ENCODE results near the gene MICAL3. TPM values are rescaled to one million over a fixed set of nuclear protein-coding genes. Genes with fewer than 3 reads are reported as not detected.
A peak's percentile ranks its signal among the peaks of the same experiment; 100 is the strongest.

Gene MICAL3
- total and polyA plus RNA-seq, 4 donors = 4.4 to 30.7 (median 15.4) TPM

DNA sequence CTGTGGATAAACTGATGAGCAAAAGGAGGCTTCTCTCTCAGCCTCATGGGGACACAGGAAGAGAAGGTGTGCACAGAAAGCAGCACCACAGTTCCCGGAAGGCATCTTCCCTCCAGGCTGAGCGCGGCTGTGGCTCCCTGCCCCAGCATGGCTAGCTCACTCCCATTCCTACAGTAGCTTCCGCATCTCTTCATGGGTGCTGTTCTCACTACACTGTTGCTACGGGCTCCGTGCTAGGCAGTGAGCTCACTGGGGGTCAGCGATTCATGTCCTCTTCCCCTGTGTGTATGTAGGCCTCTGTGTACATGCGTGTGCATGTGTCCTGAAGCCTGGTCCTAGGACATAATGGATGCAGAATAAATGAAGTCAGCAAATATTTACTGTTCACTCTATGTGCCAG is 64.3 kb downstream of the MICAL3 start:
- H3K9ac ChIP-seq (ENCODE audit: insufficient read depth in 1 of 2, low read length in 2 of 2) = no peak overlapping the region
- WGBS, 2 donors = 97 to 99% methylated on average over 8 of the region's 8 CpGs
- no peaks in the 10 kb centered on the region for H3K27me3 ChIP-seq (ENCODE audit: control insufficient read depth in 3 of 3, insufficient read depth in 3 of 3, low read length in 2 of 3)
- H3K27ac ChIP-seq (ENCODE audit: low read depth in 1 of 2, low read length in 1 of 2) = no peak overlapping the region
- TF ChIP-seq, protein P1, sequence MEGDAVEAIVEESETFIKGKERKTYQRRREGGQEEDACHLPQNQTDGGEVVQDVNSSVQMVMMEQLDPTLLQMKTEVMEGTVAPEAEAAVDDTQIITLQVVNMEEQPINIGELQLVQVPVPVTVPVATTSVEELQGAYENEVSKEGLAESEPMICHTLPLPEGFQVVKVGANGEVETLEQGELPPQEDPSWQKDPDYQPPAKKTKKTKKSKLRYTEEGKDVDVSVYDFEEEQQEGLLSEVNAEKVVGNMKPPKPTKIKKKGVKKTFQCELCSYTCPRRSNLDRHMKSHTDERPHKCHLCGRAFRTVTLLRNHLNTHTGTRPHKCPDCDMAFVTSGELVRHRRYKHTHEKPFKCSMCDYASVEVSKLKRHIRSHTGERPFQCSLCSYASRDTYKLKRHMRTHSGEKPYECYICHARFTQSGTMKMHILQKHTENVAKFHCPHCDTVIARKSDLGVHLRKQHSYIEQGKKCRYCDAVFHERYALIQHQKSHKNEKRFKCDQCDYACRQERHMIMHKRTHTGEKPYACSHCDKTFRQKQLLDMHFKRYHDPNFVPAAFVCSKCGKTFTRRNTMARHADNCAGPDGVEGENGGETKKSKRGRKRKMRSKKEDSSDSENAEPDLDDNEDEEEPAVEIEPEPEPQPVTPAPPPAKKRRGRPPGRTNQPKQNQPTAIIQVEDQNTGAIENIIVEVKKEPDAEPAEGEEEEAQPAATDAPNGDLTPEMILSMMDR (IDR thresholded peaks at IDR 0.05; ENCODE audit: control extremely low read depth, extremely low read depth) = no peak
- ATAC-seq (ENCODE audit: insufficient read depth, low FRiP score) = no peak
- H3K36me3 ChIP-seq (ENCODE audit: control insufficient read depth in 4 of 4, insufficient read depth in 4 of 4, low read length in 4 of 4) = no peaks in the 10 kb centered on the region
- no peak overlapping the region for H3K4me3 ChIP-seq
- DNase-seq = no peak
- peaks cover 6 to 66% (median 8%) of the 10 kb centered on the region in 5 donors for H3K4me1 ChIP-seq (ENCODE audit: control insufficient read depth in 5 of 5, insufficient read depth in 5 of 5, low read length in 5 of 5)
- no peaks in the 10 kb centered on the region for H3K9me3 ChIP-seq (ENCODE audit: control insufficient read depth in 4 of 4, insufficient read depth in 3 of 4, low read length in 3 of 4)

DNA sequence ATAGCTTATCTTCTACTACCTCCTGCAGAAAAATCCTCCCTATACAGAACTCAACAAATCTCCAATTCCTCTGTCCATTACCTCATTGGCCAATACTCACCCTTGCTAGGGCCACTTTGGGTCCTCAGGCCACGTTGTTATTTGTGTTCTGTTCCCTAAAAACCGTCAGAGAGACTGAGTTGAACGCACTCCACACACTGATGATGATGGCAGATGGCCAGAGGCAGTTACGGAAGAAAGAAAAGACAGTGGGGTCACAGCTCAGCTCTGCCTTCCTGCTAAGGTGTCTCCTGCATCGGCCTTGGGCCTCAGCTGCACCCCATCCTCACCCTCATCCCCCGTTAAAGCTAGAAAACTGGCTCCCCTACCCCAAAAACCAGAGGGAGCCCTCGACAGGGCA is 66.2 kb downstream of the MICAL3 start:
- H3K27ac ChIP-seq (ENCODE audit: low read depth in 1 of 2, low read length in 1 of 2) = peak overlapping the region in 1 of 2 donors; percentile 46
- no peak for ATAC-seq (ENCODE audit: insufficient read depth, low FRiP score)
- DNase-seq = peak in 2 of 3 donors; percentile 63 to 69
- 74 to 80% methylated on average over 7 of the region's 7 CpGs for WGBS, 2 donors
- TF ChIP-seq, protein P1 (IDR thresholded peaks at IDR 0.05; ENCODE audit: control extremely low read depth, extremely low read depth) = no peak
- H3K9me3 ChIP-seq (ENCODE audit: control insufficient read depth in 4 of 4, insufficient read depth in 3 of 4, low read length in 3 of 4) = no peaks in the 10 kb centered on the region
- no peaks in the 10 kb centered on the region for H3K36me3 ChIP-seq (ENCODE audit: control insufficient read depth in 4 of 4, insufficient read depth in 4 of 4, low read length in 4 of 4)
- H3K27me3 ChIP-seq (ENCODE audit: control insufficient read depth in 3 of 3, insufficient read depth in 3 of 3, low read length in 2 of 3) = no peaks in the 10 kb centered on the region
- H3K4me1 ChIP-seq (ENCODE audit: control insufficient read depth in 5 of 5, insufficient read depth in 5 of 5, low read length in 5 of 5) = peaks cover 4 to 53% (median 6%) of the 10 kb centered on the region in 5 donors
- H3K9ac ChIP-seq (ENCODE audit: insufficient read depth in 1 of 2, low read length in 2 of 2) = peak overlapping the region in 1 of 2 donors; percentile 73
- H3K4me3 ChIP-seq = no peak overlapping the region

DNA sequence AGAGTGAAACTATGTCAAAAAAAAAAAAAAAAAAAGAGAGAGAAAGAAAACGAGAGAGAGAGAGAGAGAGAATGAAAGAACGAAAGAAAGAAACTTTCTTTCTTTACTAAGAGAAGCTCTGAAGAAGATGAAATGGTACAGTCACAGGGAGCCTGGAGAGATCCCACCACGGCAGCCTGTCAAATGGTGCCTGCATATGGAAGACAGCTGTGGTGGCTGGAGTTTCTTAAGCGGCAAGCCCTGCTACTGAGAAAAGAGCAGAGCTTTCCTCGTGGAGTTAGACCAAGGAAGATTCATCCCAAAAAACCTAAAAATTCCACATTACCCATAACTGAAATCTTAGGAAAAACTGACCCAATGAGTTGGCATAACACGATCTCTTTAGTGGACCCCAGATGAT is 66.7 kb downstream of the MICAL3 start:
- DNase-seq (peak; percentile 93 to 97 (median 97)), ATAC-seq (ENCODE audit: insufficient read depth, low FRiP score) (no peak)
- TF ChIP-seq, protein P1 (IDR thresholded peaks at IDR 0.05; ENCODE audit: control extremely low read depth, extremely low read depth) = no peak
- Histone ChIP-seq H3K27me3 (ENCODE audit: control insufficient read depth in 3 of 3, insufficient read depth in 3 of 3, low read length in 2 of 3) (no peaks in the 10 kb centered on the region), H3K36me3 (ENCODE audit: control insufficient read depth in 4 of 4, insufficient read depth in 4 of 4, low read length in 4 of 4) (no peaks in the 10 kb centered on the region), H3K27ac (ENCODE audit: low read depth in 1 of 2, low read length in 1 of 2) (no peak overlapping the region), H3K4me1 (ENCODE audit: control insufficient read depth in 5 of 5, insufficient read depth in 5 of 5, low read length in 5 of 5) (peaks cover 4 to 53% (median 6%) of the 10 kb centered on the region in 5 donors), H3K9me3 (ENCODE audit: control insufficient read depth in 4 of 4, insufficient read depth in 3 of 4, low read length in 3 of 4) (no peaks in the 10 kb centered on the region), H3K4me3 (no peak overlapping the region), H3K9ac (ENCODE audit: insufficient read depth in 1 of 2, low read length in 2 of 2) (peak overlapping the region in 1 of 2 donors; percentile 73)
- 71 to 72% methylated on average over 6 of the region's 6 CpGs for WGBS, 2 donors

DNA sequence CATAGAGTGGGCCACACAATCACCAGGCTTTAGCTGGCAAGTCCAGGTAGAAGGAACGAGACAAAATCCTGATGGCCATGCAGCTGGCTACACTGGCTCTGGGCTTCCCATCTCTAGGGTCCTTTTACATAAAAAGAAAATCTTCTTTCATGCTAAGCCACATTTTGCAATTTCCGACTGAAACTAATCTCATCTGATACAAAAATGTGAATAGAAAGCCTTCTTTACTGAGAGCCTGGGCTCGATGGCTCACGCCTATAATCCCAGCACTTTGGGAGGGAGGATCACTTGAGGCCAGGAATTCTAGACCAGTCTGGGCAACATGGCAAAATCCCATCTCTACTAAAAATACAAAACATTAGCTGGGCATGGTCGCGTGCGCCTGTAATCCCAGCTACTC is 67.2 kb downstream of the MICAL3 start:
- TF ChIP-seq, protein P1 (IDR thresholded peaks at IDR 0.05; ENCODE audit: control extremely low read depth, extremely low read depth) = no peak
- Histone ChIP-seq H3K9me3 (ENCODE audit: control insufficient read depth in 4 of 4, insufficient read depth in 3 of 4, low read length in 3 of 4) (no peaks in the 10 kb centered on the region), H3K27ac (ENCODE audit: low read depth in 1 of 2, low read length in 1 of 2) (no peak overlapping the region), H3K27me3 (ENCODE audit: control insufficient read depth in 3 of 3, insufficient read depth in 3 of 3, low read length in 2 of 3) (no peaks in the 10 kb centered on the region), H3K36me3 (ENCODE audit: control insufficient read depth in 4 of 4, insufficient read depth in 4 of 4, low read length in 4 of 4) (no peaks in the 10 kb centered on the region), H3K4me1 (ENCODE audit: control insufficient read depth in 5 of 5, insufficient read depth in 5 of 5, low read length in 5 of 5) (peaks cover 4 to 53% (median 6%) of the 10 kb centered on the region in 5 donors), H3K9ac (ENCODE audit: insufficient read depth in 1 of 2, low read length in 2 of 2) (peak overlapping the region in 1 of 2 donors; percentile 63), H3K4me3 (no peak overlapping the region)
- DNase-seq = peak in 1 of 3 donors; percentile 52
- ATAC-seq (ENCODE audit: insufficient read depth, low FRiP score) = no peak
- WGBS, 2 donors = 82 to 86% methylated on average over 7 of the region's 7 CpGs
